Right lung (tissue), 5 donors: Measurements from ENCODE around the gene ATRNL1. TPM values are rescaled to one million over a fixed set of nuclear protein-coding genes. Genes with fewer than 3 reads are reported as not detected.
A peak's percentile ranks its signal among the peaks of the same experiment; 100 is the strongest.

ENCODE experiments used
- DNase-seq, 2 donors: peaks; one replicate each; pipeline ENCODE4 v3.0.0-alpha.2; 2013
- polyA plus RNA-seq, 5 donors: library from polyadenylated mRNA; unstranded; fragments of 120-200 nt; gene quantifications; one replicate each; pipeline versions ENCODE4 v1.2.1 to v1.2.3, GENCODE V29; 2013; ENCODE audit warnings: inconsistent platforms in 1 of 5, low replicate concordance in 1 of 5; ENCODE audit not compliant: insufficient read length in 5 of 5, insufficient read depth in 1 of 5

The ATRNL1 gene
- polyA plus RNA-seq, 5 donors, result 4.4 to 6.9 (median 5.7) TPM

GRCh38 chr10:115947104-115947503 is 853.9 kb downstream of the ATRNL1 start:
- DNase-seq, result no peak

GRCh38 chr10:115948465-115948864 is 855.3 kb downstream of the ATRNL1 start:
- peak in 1 of 2 donors; percentile 16 for DNase-seq

GRCh38 chr10:115949282-115949844 is 856.2 kb downstream of the ATRNL1 start:
- DNase-seq, result no peak

GRCh38 chr10:115950320-115950719 is 857.2 kb downstream of the ATRNL1 start:
- DNase-seq, result no peak

- no peak for DNase-seq
Observed at GRCh38 chr10:115951242-115951641, 858.1 kb downstream of the ATRNL1 start.

- no peak for DNase-seq
Observed at GRCh38 chr10:115953281-115953680, 860.1 kb downstream of the ATRNL1 start.

GRCh38 chr10:115953968-115954367 is 860.8 kb downstream of the ATRNL1 start:
- DNase-seq, result no peak

- DNase-seq, result no peak
Observed at GRCh38 chr10:115956225-115957011, 863.3 kb downstream of the ATRNL1 start.

GRCh38 chr10:115957012-115957399 is 863.8 kb downstream of the ATRNL1 start:
- DNase-seq, result no peak

GRCh38 chr10:115957786-115958442 is 864.7 kb downstream of the ATRNL1 start:
- DNase-seq, result no peak

- no peak for DNase-seq
Observed at GRCh38 chr10:115963848-115964247, 870.7 kb downstream of the ATRNL1 start.

GRCh38 chr10:115964827-115965226 is 871.7 kb downstream of the ATRNL1 start:
- no peak for DNase-seq

GRCh38 chr10:115965376-115965775 is 872.2 kb downstream of the ATRNL1 start:
- no peak for DNase-seq

GRCh38 chr10:115968236-115968635 is 875.1 kb downstream of the ATRNL1 start:
- DNase-seq, result no peak

GRCh38 chr10:115969591-115969990 is 876.4 kb downstream of the ATRNL1 start:
- DNase-seq, result no peak

GRCh38 chr10:115971921-115972320 is 878.8 kb downstream of the ATRNL1 start:
- DNase-seq, result no peak

GRCh38 chr10:115972426-115972825 is 879.3 kb downstream of the ATRNL1 start:
- no peak for DNase-seq

- no peak for DNase-seq
Observed at GRCh38 chr10:115974351-115974750, 881.2 kb downstream of the ATRNL1 start.

GRCh38 chr10:115974816-115975430 is 881.8 kb downstream of the ATRNL1 start:
- DNase-seq, result peak in 1 of 2 donors; percentile 10

- no peak for DNase-seq
Observed at GRCh38 chr10:115975506-115975905, 882.3 kb downstream of the ATRNL1 start.

GRCh38 chr10:115976342-115976741 is 883.2 kb downstream of the ATRNL1 start:
- no peak for DNase-seq

GRCh38 chr10:115977855-115978254 is 884.7 kb downstream of the ATRNL1 start:
- no peak for DNase-seq

- DNase-seq, result no peak
Observed at GRCh38 chr10:115979576-115979975, 886.4 kb downstream of the ATRNL1 start.
